ENCODE measurements around the gene DOK7. TPM values are rescaled to one million over a fixed set of nuclear protein-coding genes. Genes with fewer than 3 reads are reported as not detected.

The DOK7 gene
- polyA plus RNA-seq, 1 donor (not counting 4 experiments of a cell fraction or from before 2014, with no cell fraction given) = 0.13 TPM

DNA sequence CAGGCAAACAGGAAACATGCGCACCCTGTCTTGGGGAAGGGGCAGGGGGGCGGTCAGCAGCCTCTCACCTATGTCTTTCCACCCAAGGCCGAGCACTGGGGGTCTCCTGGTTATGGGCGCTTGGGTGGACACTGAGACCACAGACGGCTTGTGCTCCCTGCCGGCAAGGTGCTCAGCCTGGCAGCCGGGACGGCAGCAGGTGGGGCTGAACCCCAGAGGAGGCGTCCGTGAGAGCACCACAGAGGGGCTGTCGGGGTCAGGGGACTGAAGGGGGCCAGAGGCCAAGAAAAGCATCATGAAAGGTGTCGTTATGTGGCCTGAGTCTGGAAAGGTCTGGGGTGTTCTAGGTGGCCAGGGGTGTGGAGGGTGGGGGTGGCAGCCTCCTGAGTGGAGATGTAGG is 19.6 kb downstream of the DOK7 start:
- H3K79me2 ChIP-seq (ENCODE audit: control insufficient read depth, insufficient read depth, low read length) = no peaks in the 10 kb centered on the region
- H3K9ac ChIP-seq (ENCODE audit: control insufficient read depth, extremely low read depth, insufficient read depth, low read length) = no peak overlapping the region
- no peaks in the 10 kb centered on the region for H3K9me1 ChIP-seq (ENCODE audit: control insufficient read depth, extremely low read depth, insufficient read depth, low read length)
- no peak overlapping the region for H3K4me3 ChIP-seq (ENCODE audit: control insufficient read depth in 2 of 3, extremely low read depth in 1 of 3, insufficient read depth in 2 of 3, low read depth in 1 of 3, low read length in 3 of 3)
- no peaks in the 10 kb centered on the region for H3K9me3 ChIP-seq (ENCODE audit: control insufficient read depth, low read depth, low read length)
- H4K20me1 ChIP-seq (ENCODE audit: control insufficient read depth, extremely low read depth, insufficient read depth, low read length) = no peaks in the 10 kb centered on the region
- peaks cover 20% of the 10 kb centered on the region for H3K4me1 ChIP-seq (ENCODE audit: control insufficient read depth, extremely low read depth, insufficient read depth, low read length)
- no peak for TF ChIP-seq EZH2 (IDR thresholded peaks at IDR 0.05; ENCODE audit: low read length)
- TF ChIP-seq, protein P1, sequence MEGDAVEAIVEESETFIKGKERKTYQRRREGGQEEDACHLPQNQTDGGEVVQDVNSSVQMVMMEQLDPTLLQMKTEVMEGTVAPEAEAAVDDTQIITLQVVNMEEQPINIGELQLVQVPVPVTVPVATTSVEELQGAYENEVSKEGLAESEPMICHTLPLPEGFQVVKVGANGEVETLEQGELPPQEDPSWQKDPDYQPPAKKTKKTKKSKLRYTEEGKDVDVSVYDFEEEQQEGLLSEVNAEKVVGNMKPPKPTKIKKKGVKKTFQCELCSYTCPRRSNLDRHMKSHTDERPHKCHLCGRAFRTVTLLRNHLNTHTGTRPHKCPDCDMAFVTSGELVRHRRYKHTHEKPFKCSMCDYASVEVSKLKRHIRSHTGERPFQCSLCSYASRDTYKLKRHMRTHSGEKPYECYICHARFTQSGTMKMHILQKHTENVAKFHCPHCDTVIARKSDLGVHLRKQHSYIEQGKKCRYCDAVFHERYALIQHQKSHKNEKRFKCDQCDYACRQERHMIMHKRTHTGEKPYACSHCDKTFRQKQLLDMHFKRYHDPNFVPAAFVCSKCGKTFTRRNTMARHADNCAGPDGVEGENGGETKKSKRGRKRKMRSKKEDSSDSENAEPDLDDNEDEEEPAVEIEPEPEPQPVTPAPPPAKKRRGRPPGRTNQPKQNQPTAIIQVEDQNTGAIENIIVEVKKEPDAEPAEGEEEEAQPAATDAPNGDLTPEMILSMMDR (optimal IDR thresholded peaks at IDR 0.05 in 1 of 3, IDR thresholded peaks at IDR 0.05 in 1 of 3, conservative IDR thresholded peaks at IDR 0.05 in 1 of 3; ENCODE audit: extremely low read depth in 1 of 3, insufficient read depth in 2 of 3, low read length in 3 of 3) = no peak
- no peak overlapping the region for H3K27ac ChIP-seq (ENCODE audit: control insufficient read depth, insufficient read depth, low read length)
- H3K27me3 ChIP-seq (ENCODE audit: control insufficient read depth, extremely low read depth, insufficient read depth, low read length) = peaks cover 42% of the 10 kb centered on the region
- H2AFZ ChIP-seq (ENCODE audit: control insufficient read depth, low read length) = no peak overlapping the region
- dilution Hi-C loops (cut with MboI; ENCODE audit: extremely low pct_ligation_motif_present, low sequenced_read_pairs) = no loop called here
- DNase-seq (ENCODE audit: low read depth, low spot score) (no peak), FAIRE-seq (no peak)
- no peaks in the 10 kb centered on the region for H3K36me3 ChIP-seq (ENCODE audit: control insufficient read depth in 2 of 2, extremely low read depth in 1 of 2, insufficient read depth in 2 of 2, low read length in 2 of 2)
- H3K4me2 ChIP-seq (ENCODE audit: control insufficient read depth, extremely low read depth, insufficient read depth, low read depth, low read length) = no peak overlapping the region

DNA sequence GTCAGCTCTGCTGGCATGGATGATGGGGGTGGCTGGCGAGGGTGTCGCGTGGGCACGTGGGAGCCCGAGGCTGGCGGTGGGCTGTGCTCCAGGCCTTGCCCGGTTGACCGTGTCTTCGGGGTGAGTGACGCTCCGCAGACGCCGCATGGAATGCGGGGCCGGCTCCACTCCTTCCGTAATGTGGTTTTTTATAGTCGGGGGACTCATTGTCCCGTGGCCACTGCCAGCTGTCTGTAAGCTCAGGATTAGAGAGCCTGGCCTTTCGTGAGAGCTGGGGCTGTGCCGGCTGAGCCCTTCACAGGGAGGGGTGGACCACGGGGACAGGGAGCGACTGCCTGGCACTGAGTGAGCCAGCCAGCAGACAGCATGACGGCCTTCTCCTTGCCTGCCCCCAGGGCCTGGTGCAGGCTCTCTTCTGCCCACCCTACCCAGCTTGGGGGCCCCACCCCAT is 20.4 kb downstream of the DOK7 start:
- no peak overlapping the region for H3K9ac ChIP-seq (ENCODE audit: control insufficient read depth, extremely low read depth, insufficient read depth, low read length)
- DNase-seq (ENCODE audit: low read depth, low spot score) = no peak
- dilution Hi-C loops (cut with MboI; ENCODE audit: extremely low pct_ligation_motif_present, low sequenced_read_pairs) = no loop called here

More for the DNA sequence above, 20.4 kb downstream of the DOK7 start:
- Histone ChIP-seq H4K20me1 (ENCODE audit: control insufficient read depth, extremely low read depth, insufficient read depth, low read length) (no peaks in the 10 kb centered on the region), H3K79me2 (ENCODE audit: control insufficient read depth, insufficient read depth, low read length) (no peaks in the 10 kb centered on the region), H3K4me1 (ENCODE audit: control insufficient read depth, extremely low read depth, insufficient read depth, low read length) (peaks cover 20% of the 10 kb centered on the region), H3K27ac (ENCODE audit: control insufficient read depth, insufficient read depth, low read length) (no peak overlapping the region), H3K27me3 (ENCODE audit: control insufficient read depth, extremely low read depth, insufficient read depth, low read length) (peaks cover 36% of the 10 kb centered on the region), H3K4me2 (ENCODE audit: control insufficient read depth, extremely low read depth, insufficient read depth, low read depth, low read length) (no peak overlapping the region), H3K9me3 (ENCODE audit: control insufficient read depth, low read depth, low read length) (no peaks in the 10 kb centered on the region), H3K4me3 (ENCODE audit: control insufficient read depth in 2 of 3, extremely low read depth in 1 of 3, insufficient read depth in 2 of 3, low read depth in 1 of 3, low read length in 3 of 3) (no peak overlapping the region), H3K9me1 (ENCODE audit: control insufficient read depth, extremely low read depth, insufficient read depth, low read length) (no peaks in the 10 kb centered on the region), H2AFZ (ENCODE audit: control insufficient read depth, low read length) (no peak overlapping the region), H3K36me3 (ENCODE audit: control insufficient read depth in 2 of 2, extremely low read depth in 1 of 2, insufficient read depth in 2 of 2, low read length in 2 of 2) (no peaks in the 10 kb centered on the region)
- no peak for TF ChIP-seq EZH2 (IDR thresholded peaks at IDR 0.05; ENCODE audit: low read length)
- TF ChIP-seq, protein P1 (optimal IDR thresholded peaks at IDR 0.05 in 1 of 3, IDR thresholded peaks at IDR 0.05 in 1 of 3, conservative IDR thresholded peaks at IDR 0.05 in 1 of 3; ENCODE audit: extremely low read depth in 1 of 3, insufficient read depth in 2 of 3, low read length in 3 of 3) = no peak
- FAIRE-seq = no peak
